Measurements from ENCODE around the gene SFN.

DNA sequence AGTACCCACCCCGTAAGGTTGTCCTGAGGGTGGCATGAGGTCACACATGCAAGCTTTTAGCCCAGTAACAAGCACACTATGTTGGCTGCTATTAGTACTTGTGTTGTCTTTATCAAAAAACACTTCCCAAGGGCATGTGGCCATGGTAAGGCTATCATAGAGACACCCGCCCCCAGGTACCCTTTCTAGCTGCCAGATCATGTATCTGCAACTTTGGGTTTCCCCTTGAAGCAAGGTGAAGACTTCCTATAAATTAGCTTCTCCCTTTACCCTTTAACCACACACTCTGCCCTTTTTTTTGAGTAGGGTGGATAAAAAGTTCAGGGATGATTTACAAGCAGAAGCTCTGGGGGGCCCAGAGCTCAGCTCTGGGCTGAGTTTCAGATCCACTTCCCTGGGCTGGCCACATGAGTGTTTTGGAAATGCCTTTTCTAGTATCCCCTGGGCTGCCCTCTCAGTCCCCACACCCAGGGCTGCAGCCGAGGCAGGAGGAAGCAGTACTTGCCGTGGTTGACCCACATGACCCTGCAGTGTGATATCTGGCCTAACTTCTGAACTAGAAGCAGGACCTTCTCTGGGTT lies 34.4 kb upstream of the SFN start:
- TF ChIP-seq, protein P1, sequence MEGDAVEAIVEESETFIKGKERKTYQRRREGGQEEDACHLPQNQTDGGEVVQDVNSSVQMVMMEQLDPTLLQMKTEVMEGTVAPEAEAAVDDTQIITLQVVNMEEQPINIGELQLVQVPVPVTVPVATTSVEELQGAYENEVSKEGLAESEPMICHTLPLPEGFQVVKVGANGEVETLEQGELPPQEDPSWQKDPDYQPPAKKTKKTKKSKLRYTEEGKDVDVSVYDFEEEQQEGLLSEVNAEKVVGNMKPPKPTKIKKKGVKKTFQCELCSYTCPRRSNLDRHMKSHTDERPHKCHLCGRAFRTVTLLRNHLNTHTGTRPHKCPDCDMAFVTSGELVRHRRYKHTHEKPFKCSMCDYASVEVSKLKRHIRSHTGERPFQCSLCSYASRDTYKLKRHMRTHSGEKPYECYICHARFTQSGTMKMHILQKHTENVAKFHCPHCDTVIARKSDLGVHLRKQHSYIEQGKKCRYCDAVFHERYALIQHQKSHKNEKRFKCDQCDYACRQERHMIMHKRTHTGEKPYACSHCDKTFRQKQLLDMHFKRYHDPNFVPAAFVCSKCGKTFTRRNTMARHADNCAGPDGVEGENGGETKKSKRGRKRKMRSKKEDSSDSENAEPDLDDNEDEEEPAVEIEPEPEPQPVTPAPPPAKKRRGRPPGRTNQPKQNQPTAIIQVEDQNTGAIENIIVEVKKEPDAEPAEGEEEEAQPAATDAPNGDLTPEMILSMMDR (IDR thresholded peaks at IDR 0.05), result no peak
- no peak for TF ChIP-seq POLR2A (IDR thresholded peaks at IDR 0.05)

Measured in lower leg skin (tissue), 3 donors.